Thyroid gland (tissue), 4 donors: ENCODE data around the gene PLXNA3.

ENCODE experiments used
- CTCF ChIP-seq, 6 experiments: fragments of 200-600 bp in 3 of 6; fragments of 450-650 bp in 3 of 6; sonication (generic) in 3 of 6; IDR thresholded peaks; one replicate each; pipeline ENCODE4 v1.5.1; 2016 to 2019; ENCODE audit warnings: antibody characterized with exemption in 6 of 6, mild to moderate bottlenecking in 2 of 6, inconsistent platforms in 1 of 6, moderate library complexity in 1 of 6
- POLR2A ChIP-seq, 2 donors: fragments of 450-650 bp; IDR thresholded peaks; one replicate each; pipeline ENCODE4 v1.6.1; 2017; ENCODE audit warnings: antibody characterized with exemption in 2 of 2, mild to moderate bottlenecking in 2 of 2, moderate library complexity in 1 of 2

- TF ChIP-seq POLR2A (IDR thresholded peaks at IDR 0.05) (no peak), CTCF (IDR thresholded peaks at IDR 0.05) (no peak)
These were observed 44.9 kb upstream of the PLXNA3 start for GRCh38 chrX:154413142-154413541.
